K562 (cell line): ENCODE data around the gene NELL1. TPM values are rescaled to one million over a fixed set of nuclear protein-coding genes. Genes with fewer than 3 reads are reported as not detected.

Experiments
- ATAC-seq: fragments of 200-7000 bp; cut with Tn5 transposase; 3 replicates; pipeline ENCODE4 v1.9.1; 2020; ENCODE audit warnings: moderate library complexity
- BruUV-seq: library from RNA; stranded (reverse); fragments of 400-500 nt; replicated peaks from 2 replicates; lab custom pipeline; 2021; lab: Mats Ljungman, UMichigan
- CTCF ChIA-PET: fragments of 300-600 bp; formaldehyde crosslinking; extraction: SDS; loops from one replicate; lab custom pipeline; 2021; ENCODE audit warnings: low intra/inter-chr PET ratio; lab: Yijun Ruan, JAX
- POLR2A ChIA-PET: fragments of 300-600, 350-650 bp; sonication (Branson Sonifier 250); formaldehyde crosslinking; extraction: SDS; loops from one replicate; lab custom pipeline; 2021; ENCODE audit warnings: antibody characterized with exemption, inconsistent platforms; lab: Yijun Ruan, JAX
- DNase-seq, 4 experiments: peaks; one replicate each; pipeline versions ENCODE4 v3.0.0 to v3.0.0-alpha.2; 2011 to 2018; ENCODE audit warnings: low spot score in 3 of 4, mixed read lengths in 3 of 4; ENCODE audit errors: extremely low read depth in 1 of 4
- FAIRE-seq: peaks from 2 replicates; lab custom pipeline; 2011; peaks lifted over from hg19 to GRCh38; lab: Jason Lieb, UNC
- H2AFZ ChIP-seq: 2 replicates; pipeline ENCODE4 v1.6.0; 2011; ENCODE audit warnings: low read depth, low read length, control low read depth, inconsistent platforms
- H3K27ac ChIP-seq: fragments of 200-600 bp; 3 replicates; pipeline ENCODE4 v1.8.0; 2011; ENCODE audit warnings: low read depth, mild to moderate bottlenecking, control low read depth, inconsistent platforms, low read length, moderate library complexity, mixed read lengths; ENCODE audit errors: extremely low read depth
- H3K27me3 ChIP-seq, 2 experiments: fragments of 300-600 bp in 1 of 2; 2 replicates in 1 of 2; 3 replicates in 1 of 2; pipeline versions ENCODE4 v1.6.0 to v1.8.0; 2011; ENCODE audit warnings: inconsistent platforms in 2 of 2, low read length in 2 of 2, mild to moderate bottlenecking in 1 of 2, mixed read lengths in 1 of 2, moderate library complexity in 1 of 2; ENCODE audit not compliant: control insufficient read depth in 2 of 2, insufficient read depth in 2 of 2
- H3K36me3 ChIP-seq: fragments of 300-600 bp; 3 replicates; pipeline ENCODE4 v1.8.0; 2011; ENCODE audit warnings: mild to moderate bottlenecking, low read length, inconsistent platforms; ENCODE audit not compliant: control insufficient read depth, insufficient read depth
- H3K4me1 ChIP-seq, 2 experiments: fragments of 200-600 bp in 1 of 2; replicated peaks in 1 of 2; 2 replicates in 1 of 2; 3 replicates in 1 of 2; pipeline versions ENCODE4 v1.5.1 to v1.8.0; 2011; ENCODE audit warnings: inconsistent platforms in 2 of 2, low read length in 2 of 2, mild to moderate bottlenecking in 1 of 2, mixed read lengths in 1 of 2, moderate library complexity in 1 of 2; ENCODE audit not compliant: control insufficient read depth in 2 of 2, insufficient read depth in 2 of 2
- H3K4me2 ChIP-seq: 2 replicates; pipeline ENCODE4 v1.6.1; 2011; ENCODE audit warnings: low read length, control low read depth, inconsistent platforms, mixed read lengths; ENCODE audit not compliant: insufficient read depth
- H3K4me3 ChIP-seq: fragments of 200-600 bp; sonication (generic), shearing (Covaris generic); 2 replicates; pipeline ENCODE4 v1.5.1; 2016; ENCODE audit warnings: control low read depth, inconsistent platforms
- H3K79me2 ChIP-seq: fragments of 200-600 bp; 3 replicates; pipeline ENCODE4 v1.8.0; 2011; ENCODE audit warnings: low read length, inconsistent platforms; ENCODE audit not compliant: control insufficient read depth, insufficient read depth
- H3K9ac ChIP-seq, 2 experiments: 2 replicates each; pipeline versions ENCODE4 v1.6.0 to v1.6.1; 2011; ENCODE audit warnings: low read depth in 2 of 2, low read length in 2 of 2, control low read depth in 1 of 2, inconsistent platforms in 1 of 2, mild to moderate bottlenecking in 1 of 2, mixed read lengths in 1 of 2; ENCODE audit not compliant: insufficient read depth in 1 of 2
- H3K9me1 ChIP-seq: one replicate; pipeline ENCODE4 v1.6.0; 2011; ENCODE audit warnings: inconsistent platforms, mild to moderate bottlenecking, low read length, moderate library complexity; ENCODE audit not compliant: control insufficient read depth, insufficient read depth
- H3K9me3 ChIP-seq: replicated peaks from 2 replicates; pipeline ENCODE4 v1.5.1; 2011; ENCODE audit warnings: low read depth, low read length, inconsistent platforms; ENCODE audit not compliant: control insufficient read depth, insufficient read depth
- H4K20me1 ChIP-seq: replicated peaks from 2 replicates; pipeline ENCODE4 v1.6.1; 2011; ENCODE audit warnings: low read length, inconsistent platforms, mixed read lengths; ENCODE audit not compliant: control insufficient read depth, insufficient read depth
- BMI1 ChIP-seq: fragments of 150-350 bp; IDR thresholded peaks from 2 replicates; pipeline ENCODE4 v1.6.1; 2014; ENCODE audit warnings: low read length
- CCAR2 ChIP-seq: fragments of 200-400 bp; formaldehyde crosslinking; IDR thresholded peaks from 2 replicates; pipeline ENCODE4 v1.6.1; 2017; ENCODE audit warnings: mild to moderate bottlenecking, low read depth, low read length
- ELF4 ChIP-seq: fragments of 450-650 bp; formaldehyde crosslinking; IDR thresholded peaks from 2 replicates; pipeline ENCODE4 v1.4.0; 2022; ENCODE audit warnings: missing genetic modification characterization
- EP300 ChIP-seq: IDR thresholded peaks from 2 replicates; pipeline ENCODE4 v1.6.1; 2012; ENCODE audit warnings: low read length, improper control_type of control experiment
- HDAC6 ChIP-seq: IDR thresholded peaks from 2 replicates; pipeline ENCODE4 v1.6.1; 2012; ENCODE audit warnings: low read depth, mild to moderate bottlenecking, control low read depth, inconsistent platforms, low read length, moderate library complexity
- HNRNPK ChIP-seq: fragments of 200-400 bp; formaldehyde crosslinking; IDR thresholded peaks from one replicate; pipeline ENCODE4 v1.6.1; 2018; ENCODE audit warnings: mild to moderate bottlenecking, low read depth, low read length; ENCODE audit not compliant: poor library complexity, severe bottlenecking
- NCOA6 ChIP-seq: fragments of 450-650 bp; IDR thresholded peaks from 2 replicates; pipeline ENCODE4 v1.6.1; 2017; ENCODE audit warnings: mild to moderate bottlenecking
- NFE2 ChIP-seq: IDR thresholded peaks from 2 replicates; pipeline ENCODE4 v1.6.1; 2014; ENCODE audit warnings: antibody characterized with exemption, low read depth
- PREB ChIP-seq: sonication (generic); formaldehyde crosslinking; IDR thresholded peaks from 2 replicates; pipeline ENCODE4 v1.8.1; 2023; ENCODE audit warnings: mild to moderate bottlenecking, missing genetic modification reagents
- PURB ChIP-seq: sonication (generic); formaldehyde crosslinking; IDR thresholded peaks from 2 replicates; pipeline ENCODE4 v1.9.0; 2021; ENCODE audit warnings: low read depth, mild to moderate bottlenecking, missing genetic modification reagents
- RBFOX2 ChIP-seq: fragments of 200-400 bp; formaldehyde crosslinking; IDR thresholded peaks from 2 replicates; pipeline ENCODE4 v1.6.1; 2017; ENCODE audit warnings: low read depth, mild to moderate bottlenecking, low read length, moderate library complexity
- SIX5 ChIP-seq, 2 experiments: IDR thresholded peaks; 2 replicates each; pipeline ENCODE4 v1.6.1; 2011; ENCODE audit warnings: low read length in 2 of 2, borderline replicate concordance in 1 of 2, low read depth in 1 of 2, mild to moderate bottlenecking in 1 of 2, moderate library complexity in 1 of 2; ENCODE audit not compliant: insufficient read depth in 1 of 2
- SOX6 ChIP-seq: fragments of 450-650 bp; IDR thresholded peaks from 2 replicates; pipeline ENCODE4 v1.6.1; 2014; ENCODE audit warnings: mild to moderate bottlenecking
- TAF1 ChIP-seq: IDR thresholded peaks from 2 replicates; pipeline ENCODE4 v1.6.1; 2011; ENCODE audit warnings: mild to moderate bottlenecking, low read length, moderate library complexity; ENCODE audit not compliant: insufficient read depth, control insufficient read depth, severe bottlenecking; ENCODE audit errors: extremely low read depth
- TRIM25 ChIP-seq: fragments of 450-650 bp; IDR thresholded peaks from 2 replicates; pipeline ENCODE4 v1.7.0; 2016; ENCODE audit warnings: borderline replicate concordance
- ZBED1 ChIP-seq: IDR thresholded peaks from 2 replicates; pipeline ENCODE4 v1.6.1; 2014
- ZNF124 ChIP-seq: sonication (generic); formaldehyde crosslinking; IDR thresholded peaks from 2 replicates; pipeline ENCODE4 v1.8.1; 2022; ENCODE audit warnings: missing genetic modification reagents
- ZNF57 ChIP-seq: fragments of 450-650 bp; formaldehyde crosslinking; IDR thresholded peaks from 2 replicates; pipeline ENCODE4 v1.4.0; 2020; ENCODE audit warnings: mild to moderate bottlenecking, moderate library complexity
- ZNF79 ChIP-seq: fragments of 250-450 bp; sonication (Bioruptor Pico); IDR thresholded peaks from 2 replicates; pipeline ENCODE4 v1.4.0; 2020; ENCODE audit warnings: low read depth, mild to moderate bottlenecking, moderate library complexity
- WGBS: fragments of 100-300 bp; shearing (Covaris generic); methylation state at CpG from one replicate; pipeline ENCODE4 v1.1.6; 2016; ENCODE audit warnings: low coverage, mixed read lengths; ENCODE audit not compliant: insufficient coverage; ENCODE audit errors: missing lambda C conversion rate; 5-methylcytosine and 5-hydroxymethylcytosine counted together
- in situ Hi-C: fragments of 300-500 bp; cut with MboI; formaldehyde crosslinking; loops from 4 replicates; pipeline ENCODE4 v1.15.0; 2018; ENCODE audit warnings: inconsistent platforms, mixed read lengths
- intact Hi-C: fragments of 100-400 bp; cut with micrococcal nuclease; formaldehyde crosslinking; loops from 2 replicates; pipeline ENCODE4 v1.14.2; 2022
- polyA plus RNA-seq, 8 experiments: library from polyadenylated mRNA; depleted of rRNA in 4 of 8; stranded (reverse) in 5 of 8; unstranded in 3 of 8; fragments of >200 nt; fragmentation: Nextera tagmentation in 2 of 8; fragmentation: Illumina TruSeq in 1 of 8; extraction: Ambion mirVana in 2 of 8; extraction: Trizol in 1 of 8; gene quantifications; 2 replicates each; pipeline versions ENCODE4 v1.2.1 to v1.2.3, GENCODE V29; 2011 to 2014; ENCODE audit warnings: inconsistent platforms in 1 of 8, missing spikeins in 1 of 8
- total RNA-seq, 7 experiments: library from RNA; depleted of rRNA in 6 of 7; stranded (reverse); fragments of >200 nt in 6 of 7; fragmentation: Illumina TruSeq in 2 of 7; extraction: Trizol in 2 of 7; gene quantifications; 2 replicates each; pipeline versions ENCODE4 v1.2.1 to v1.2.3, GENCODE V29; 2011 to 2021; ENCODE audit warnings: low replicate concordance in 1 of 7

Gene NELL1
- total and polyA plus RNA-seq, 9 of the 15 experiments (the other 6 are each of a cell fraction or from before 2014, with no cell fraction given): not detected

GRCh38 chr11:21447871-21448270, 778.5 kb downstream of the NELL1 start:
- in situ Hi-C loops (no loop called here), intact Hi-C loops (no loop called here)
- FAIRE-seq: no peak
- Histone ChIP-seq H4K20me1 (no peaks in the 10 kb centered on the region), H3K79me2 (no peaks in the 10 kb centered on the region), H3K9me3 (no peaks in the 10 kb centered on the region), H2AFZ (no peak overlapping the region), H3K27ac (no peak overlapping the region), H3K4me2 (no peak overlapping the region), H3K36me3 (no peaks in the 10 kb centered on the region), H3K9me1 (no peaks in the 10 kb centered on the region), H3K9ac (no peak overlapping the region), H3K4me1 (no peaks in the 10 kb centered on the region), H3K4me3 (no peak overlapping the region), H3K27me3 (no peaks in the 10 kb centered on the region)
- WGBS: 0% methylated on average over 3 of the region's 3 CpGs
- no peak for DNase-seq
- BruUV-seq: no TSS peak
- no peak for ATAC-seq
- ChIA-PET POLR2A (no interaction called here), CTCF (no interaction called here)
- no peak for TF ChIP-seq ELF4
- no peak for TF ChIP-seq NFE2
- TF ChIP-seq ZBED1: no peak
- TF ChIP-seq CCAR2: no peak
- TF ChIP-seq ZNF57 (CRISPR knock-in tag): no peak
- TF ChIP-seq TRIM25: no peak
- TF ChIP-seq ZNF79: no peak
- no peak for TF ChIP-seq BMI1
- TF ChIP-seq SIX5 (IDR thresholded peaks at IDR 0.05; ENCODE audit: borderline replicate concordance in 1 of 2, insufficient read depth in 1 of 2, low read depth in 1 of 2, low read length in 2 of 2): no peak
- TF ChIP-seq PURB (CRISPR knock-in tag): no peak
- TF ChIP-seq NCOA6: no peak
- no peak for TF ChIP-seq ZNF124 (CRISPR knock-in tag)
- TF ChIP-seq HDAC6: no peak
- TF ChIP-seq SOX6: no peak
- TF ChIP-seq RBFOX2: no peak
- no peak for TF ChIP-seq EP300
- no peak for TF ChIP-seq HNRNPK
- TF ChIP-seq TAF1: no peak
- no peak for TF ChIP-seq PREB
